SK-N-MC (cell line): ENCODE measurements around the gene AASDH.
"Not testable (repeated sequence)": the region's sequence is repeated elsewhere in the genome, so short reads cannot be mapped to it uniquely, and the experiment has no call there.

Source experiments
- EZH2 ChIP-seq: fragments of 200-600 bp; sonication (generic); IDR thresholded peaks from one replicate; pipeline ENCODE4 v1.6.1; 2017; ENCODE audit warnings: antibody characterized with exemption
- POLR2AphosphoS5 ChIP-seq: IDR thresholded peaks from 2 replicates; pipeline ENCODE4 v1.6.1; 2012; ENCODE audit warnings: mild to moderate bottlenecking, low read depth, low read length, borderline replicate concordance

DNA sequence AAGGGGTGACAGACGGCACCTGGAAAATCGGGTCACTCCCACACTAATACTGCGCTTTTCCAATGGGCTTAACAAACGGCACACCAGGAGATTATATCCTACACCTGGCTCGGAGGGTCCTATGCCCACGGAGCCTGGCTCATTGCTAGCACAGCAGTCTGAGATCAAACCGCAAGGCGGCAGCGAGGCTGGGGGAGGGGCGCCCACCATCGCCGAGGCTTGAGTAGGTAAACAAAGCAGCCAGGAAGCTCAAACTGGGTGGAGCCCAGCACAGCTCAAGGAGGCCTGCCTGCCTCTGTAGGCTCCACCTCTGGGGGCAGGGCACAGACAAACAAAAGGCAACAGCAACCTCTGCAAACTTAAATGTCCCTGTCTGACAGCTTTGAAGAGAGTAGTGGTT is 24.3 kb downstream of the AASDH start:
- not testable (repeated sequence) for TF ChIP-seq POLR2AphosphoS5, EZH2
